PC-3 (cell line): ENCODE data around the gene PHF19. TPM values are rescaled to one million over a fixed set of nuclear protein-coding genes. Genes with fewer than 3 reads are reported as not detected.

Experiments
- ATAC-seq: fragments of 200-7000 bp; cut with Tn5 transposase; 2 replicates; pipeline ENCODE4 v1.9.1; 2020; ENCODE audit warnings: mild to moderate bottlenecking, moderate library complexity
- BruUV-seq: library from RNA; stranded (reverse); fragments of 400-500 nt; replicated peaks from 2 replicates; lab custom pipeline; 2021; lab: Mats Ljungman, UMichigan
- CTCF ChIA-PET: fragments of 300-600 bp; sonication (Branson Sonifier 250); formaldehyde crosslinking; loops from one replicate; lab custom pipeline; 2022; ENCODE audit warnings: antibody characterized with exemption; lab: Charles Lee
- POLR2A ChIA-PET: fragments of 300-600 bp; sonication (Branson Sonifier 250); formaldehyde crosslinking; loops from one replicate; lab custom pipeline; 2022; ENCODE audit warnings: antibody characterized with exemption; ENCODE audit not compliant: unreplicated experiment; lab: Charles Lee
- DNase-seq: peaks from one replicate; pipeline ENCODE4 v3.0.0-alpha.2; 2015
- H2AFZ ChIP-seq: fragments of 300-600 bp; sonication (generic); 2 replicates; pipeline ENCODE4 v1.6.0; 2016; ENCODE audit warnings: antibody characterized with exemption, low read length
- H3F3A ChIP-seq: fragments of 300-600 bp; sonication (generic); one replicate; pipeline ENCODE4 v1.6.0; 2017; ENCODE audit warnings: antibody characterized with exemption, low read length, control low read depth, mild to moderate bottlenecking; ENCODE audit not compliant: unreplicated experiment
- H3K27ac ChIP-seq: fragments of 300-600 bp; sonication (generic); 2 replicates; pipeline ENCODE4 v1.5.1; 2016; ENCODE audit warnings: mild to moderate bottlenecking, low read length
- H3K27me3 ChIP-seq: fragments of 300-600 bp; sonication (generic); 2 replicates; pipeline ENCODE4 v1.6.1; 2016; ENCODE audit warnings: low read length, mixed read lengths
- H3K36me3 ChIP-seq: fragments of 300-600 bp; sonication (generic); 2 replicates; pipeline ENCODE4 v1.6.1; 2016; ENCODE audit warnings: low read depth, mixed run types, low read length, mixed read lengths
- H3K4me1 ChIP-seq: fragments of 300-600 bp; sonication (generic); 2 replicates; pipeline ENCODE4 v1.5.1; 2016; ENCODE audit warnings: low read length; ENCODE audit not compliant: insufficient read depth
- H3K4me2 ChIP-seq: fragments of 300-600 bp; sonication (generic); 2 replicates; pipeline ENCODE4 v1.6.0; 2016; ENCODE audit warnings: low read length
- H3K4me3 ChIP-seq: fragments of 300-600 bp; sonication (generic); 2 replicates; pipeline ENCODE4 v1.5.1; 2016; ENCODE audit warnings: mild to moderate bottlenecking, low read length, mixed read lengths
- H3K79me2 ChIP-seq: fragments of 300-600 bp; sonication (generic); 2 replicates; pipeline ENCODE4 v1.6.1; 2017; ENCODE audit warnings: low read length, mixed read lengths
- H3K9ac ChIP-seq: fragments of 300-600 bp; sonication (generic); 2 replicates; pipeline ENCODE4 v1.6.0; 2016; ENCODE audit warnings: mild to moderate bottlenecking, low read length
- H3K9me2 ChIP-seq: fragments of 300-600 bp; sonication (generic); replicated peaks from 2 replicates; pipeline ENCODE4 v1.6.1; 2016; ENCODE audit warnings: mixed run types, low read length, mixed read lengths
- H3K9me3 ChIP-seq: fragments of 300-600 bp; sonication (generic); 2 replicates; pipeline ENCODE4 v1.6.1; 2016; ENCODE audit warnings: low read length, mixed read lengths
- H4K20me1 ChIP-seq: fragments of 300-600 bp; sonication (generic); 2 replicates; pipeline ENCODE4 v1.6.1; 2016; ENCODE audit warnings: low read length, mixed read lengths
- EZH2 ChIP-seq: fragments of 300-600 bp; sonication (generic); IDR thresholded peaks from one replicate; pipeline ENCODE4 v1.6.1; 2017; ENCODE audit warnings: antibody characterized with exemption, mild to moderate bottlenecking, low read length; ENCODE audit not compliant: unreplicated experiment
- EZH2phosphoT487 ChIP-seq: fragments of 300-600 bp; sonication (generic); IDR thresholded peaks from 2 replicates; pipeline ENCODE4 v1.6.1; 2018; ENCODE audit warnings: mild to moderate bottlenecking, antibody characterized with exemption, low read length, borderline replicate concordance
- intact Hi-C: fragments of 100-400 bp; cut with micrococcal nuclease; formaldehyde crosslinking; loops from 2 replicates; pipeline ENCODE4 v1.9.0; 2023
- total RNA-seq: library from RNA; depleted of rRNA; stranded (reverse); fragments of >200 nt; gene quantifications from 2 replicates; pipeline ENCODE4 v1.2.3, GENCODE V29; 2014
- TF ChIP-seq, protein P1 (sequence below): fragments of 300-600 bp; sonication (generic); conservative IDR thresholded peaks from 2 replicates; pipeline ENCODE4 v1.5.1; 2017; ENCODE audit warnings: antibody characterized with exemption, low read depth, mild to moderate bottlenecking, low read length

PHF19 gene
- total RNA-seq, 1 experiment from 2014 or later, result 104 TPM

DNA sequence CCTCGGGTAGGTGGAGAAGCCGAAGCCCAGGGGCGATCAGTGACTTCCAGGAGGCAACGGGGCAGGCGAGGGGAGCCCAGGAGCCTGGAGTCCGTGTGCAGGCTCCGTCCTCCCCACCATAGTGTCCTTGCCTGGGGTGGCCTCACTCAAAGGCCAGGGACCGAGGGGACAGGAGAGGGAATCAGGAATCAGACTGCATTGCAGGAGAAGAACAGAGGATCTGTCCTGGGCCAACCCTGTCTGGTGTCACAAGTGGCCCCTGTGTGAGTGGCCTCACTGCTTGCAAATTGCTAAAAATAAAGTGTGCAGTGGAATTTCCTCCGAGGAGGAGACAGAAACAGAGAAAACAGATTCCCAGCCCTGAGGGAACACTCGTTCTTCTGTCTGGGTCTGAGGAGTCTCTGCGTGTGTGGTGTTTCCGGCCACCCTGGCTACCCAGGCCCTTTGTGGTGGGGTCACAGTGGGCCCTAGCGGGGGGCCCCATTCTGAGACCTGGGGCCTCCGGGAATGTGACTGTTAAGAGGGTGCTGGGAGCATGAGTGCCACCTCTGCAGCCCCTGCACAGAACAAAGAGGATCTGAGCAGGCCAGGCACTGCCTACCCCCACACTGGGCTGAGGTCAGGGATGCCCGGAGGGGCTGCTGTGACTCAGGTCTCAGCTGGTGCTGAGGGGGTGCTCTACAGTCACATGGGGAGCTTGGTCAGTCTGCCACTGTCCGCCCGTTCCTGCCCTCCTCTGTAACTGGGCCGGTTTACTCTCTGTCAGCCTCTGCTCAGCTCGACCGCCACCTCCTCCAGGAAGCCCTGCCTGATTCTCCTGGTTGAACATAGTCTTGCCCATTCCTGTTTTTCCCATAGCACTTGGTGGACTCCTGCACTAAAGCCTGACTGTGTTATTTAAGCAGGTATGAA, 42.2 kb upstream of the PHF19 start:
- Histone ChIP-seq H3K36me3 (no peaks in the 10 kb centered on the region), H3K9ac (no peak overlapping the region), H3K79me2 (no peaks in the 10 kb centered on the region), H2AFZ (no peak overlapping the region), H3K9me2 (no peaks in the 10 kb centered on the region), H3K9me3 (no peaks in the 10 kb centered on the region), H3K4me3 (no peak overlapping the region), H3K27ac (no peak overlapping the region), H3K4me2 (no peak overlapping the region), H3K27me3 (no peaks in the 10 kb centered on the region), H3F3A (no peaks in the 10 kb centered on the region), H4K20me1 (no peaks in the 10 kb centered on the region), H3K4me1 (peaks cover 12% of the 10 kb centered on the region)
- TF ChIP-seq, protein P1, sequence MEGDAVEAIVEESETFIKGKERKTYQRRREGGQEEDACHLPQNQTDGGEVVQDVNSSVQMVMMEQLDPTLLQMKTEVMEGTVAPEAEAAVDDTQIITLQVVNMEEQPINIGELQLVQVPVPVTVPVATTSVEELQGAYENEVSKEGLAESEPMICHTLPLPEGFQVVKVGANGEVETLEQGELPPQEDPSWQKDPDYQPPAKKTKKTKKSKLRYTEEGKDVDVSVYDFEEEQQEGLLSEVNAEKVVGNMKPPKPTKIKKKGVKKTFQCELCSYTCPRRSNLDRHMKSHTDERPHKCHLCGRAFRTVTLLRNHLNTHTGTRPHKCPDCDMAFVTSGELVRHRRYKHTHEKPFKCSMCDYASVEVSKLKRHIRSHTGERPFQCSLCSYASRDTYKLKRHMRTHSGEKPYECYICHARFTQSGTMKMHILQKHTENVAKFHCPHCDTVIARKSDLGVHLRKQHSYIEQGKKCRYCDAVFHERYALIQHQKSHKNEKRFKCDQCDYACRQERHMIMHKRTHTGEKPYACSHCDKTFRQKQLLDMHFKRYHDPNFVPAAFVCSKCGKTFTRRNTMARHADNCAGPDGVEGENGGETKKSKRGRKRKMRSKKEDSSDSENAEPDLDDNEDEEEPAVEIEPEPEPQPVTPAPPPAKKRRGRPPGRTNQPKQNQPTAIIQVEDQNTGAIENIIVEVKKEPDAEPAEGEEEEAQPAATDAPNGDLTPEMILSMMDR, result no peak
- TF ChIP-seq EZH2phosphoT487 (no peak), EZH2 (no peak)
- intact Hi-C loops, result no loop called here
- ChIA-PET CTCF (no interaction called here), POLR2A (no interaction called here)
- ATAC-seq (no peak), DNase-seq (no peak)
- BruUV-seq, result no TSS peak

DNA sequence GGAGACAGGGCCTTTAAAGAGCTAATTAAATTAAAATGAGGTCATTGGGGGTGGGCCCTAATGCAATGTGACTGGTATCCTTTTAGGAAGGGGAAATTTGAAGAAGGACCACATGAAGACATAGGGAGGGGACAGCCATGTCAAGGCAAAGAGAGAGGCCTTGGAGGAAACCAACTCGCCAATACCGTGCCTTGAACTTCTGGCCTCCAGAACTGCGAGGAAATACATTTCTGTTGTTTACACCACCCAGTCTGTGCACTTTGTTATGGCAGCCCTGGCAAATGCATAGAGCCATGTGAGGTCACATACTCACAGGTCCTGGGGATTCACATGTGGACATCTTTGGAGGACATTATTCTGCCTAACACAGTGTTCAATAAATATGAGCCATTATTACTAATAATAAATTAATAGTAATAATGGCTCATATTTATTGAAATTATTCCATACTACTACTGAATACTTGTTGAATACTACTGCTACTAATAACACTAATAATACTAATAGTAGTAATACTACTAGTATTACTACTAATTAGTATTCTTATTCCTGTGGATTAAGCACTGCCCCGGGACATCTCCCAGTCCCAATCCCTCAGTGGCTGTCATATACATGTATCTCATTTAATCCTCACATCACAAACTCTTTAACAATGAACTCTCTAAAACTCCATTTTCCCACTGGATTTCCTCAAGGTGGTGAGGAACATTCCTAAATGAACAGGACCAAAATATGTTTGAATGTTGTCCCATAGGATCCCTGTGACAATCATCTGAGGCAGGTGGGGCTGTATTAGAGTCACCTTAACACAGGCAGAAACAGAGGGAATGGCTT, 41.2 kb upstream of the PHF19 start:
- Histone ChIP-seq H3K4me1 (peaks cover 14% of the 10 kb centered on the region), H3K27me3 (no peaks in the 10 kb centered on the region), H3F3A (no peaks in the 10 kb centered on the region), H3K36me3 (no peaks in the 10 kb centered on the region), H3K4me2 (no peak overlapping the region), H3K9ac (no peak overlapping the region), H2AFZ (no peak overlapping the region), H3K27ac (no peak overlapping the region), H3K9me3 (no peaks in the 10 kb centered on the region), H3K79me2 (no peaks in the 10 kb centered on the region), H4K20me1 (no peaks in the 10 kb centered on the region), H3K4me3 (no peak overlapping the region), H3K9me2 (no peaks in the 10 kb centered on the region)
- ATAC-seq, result no peak
- TF ChIP-seq EZH2 (no peak), EZH2phosphoT487 (no peak)
- TF ChIP-seq, protein P1, result no peak
- POLR2A ChIA-PET, result no interaction called here
- CTCF ChIA-PET, result no interaction called here
- no TSS peak for BruUV-seq
- DNase-seq, result no peak
- intact Hi-C loops, result no loop called here
